Stimulated activated CD4-positive, alpha-beta T cell treated with anti-CD3 and anti-CD28 coated beads, Interleukin-1b, Interleukin-23, amount 100 ng/mL, for 1 hour (primary cell): ENCODE measurements around the gene LMOD1.

Experiments
- DNase-seq, 2 donors: peaks; one replicate each; pipeline ENCODE4 v3.0.0-alpha.2; 2020; ENCODE audit warnings: low read depth in 2 of 2

The LMOD1 gene

DNA sequence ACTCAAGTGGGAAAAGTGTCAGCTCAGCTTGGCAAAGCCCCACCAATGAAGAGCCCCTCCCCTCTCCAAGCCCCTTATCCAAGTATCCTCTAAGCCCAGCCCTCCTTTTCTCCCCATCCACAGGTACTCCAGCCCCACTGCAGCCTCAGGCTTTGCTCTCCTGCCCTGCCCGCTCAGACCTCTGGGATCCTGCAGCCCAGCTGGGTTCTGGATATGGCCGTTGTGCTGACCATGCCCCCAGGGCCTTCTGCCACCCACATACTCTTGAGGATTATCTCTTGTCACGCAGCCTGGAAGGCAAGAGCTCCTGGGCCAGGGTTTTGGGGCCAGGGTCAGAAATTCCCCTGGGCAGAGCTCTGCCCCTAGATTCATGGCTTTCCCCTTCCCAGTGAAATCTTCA, 52.9 kb downstream of the LMOD1 start:
- DNase-seq = no peak

DNA sequence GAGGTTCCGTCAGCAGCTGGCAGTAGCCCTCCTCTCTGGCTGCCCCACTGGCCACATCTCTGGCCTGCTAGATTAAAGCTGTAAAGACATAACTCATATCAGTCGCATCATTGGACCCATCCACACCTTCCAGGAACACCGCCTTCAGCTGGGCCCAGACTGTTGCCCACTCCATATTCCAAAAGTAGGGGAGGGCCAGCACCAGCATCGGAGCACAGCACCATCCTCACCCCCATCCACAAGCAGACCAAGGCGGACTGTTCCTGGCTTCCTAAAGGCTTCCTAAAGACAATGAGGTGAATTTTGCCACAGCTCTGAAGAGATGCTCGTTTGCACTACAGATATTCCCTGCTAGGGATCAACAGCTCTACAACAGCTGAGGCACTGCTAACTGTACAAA, 54.1 kb downstream of the LMOD1 start:
- DNase-seq = no peak

DNA sequence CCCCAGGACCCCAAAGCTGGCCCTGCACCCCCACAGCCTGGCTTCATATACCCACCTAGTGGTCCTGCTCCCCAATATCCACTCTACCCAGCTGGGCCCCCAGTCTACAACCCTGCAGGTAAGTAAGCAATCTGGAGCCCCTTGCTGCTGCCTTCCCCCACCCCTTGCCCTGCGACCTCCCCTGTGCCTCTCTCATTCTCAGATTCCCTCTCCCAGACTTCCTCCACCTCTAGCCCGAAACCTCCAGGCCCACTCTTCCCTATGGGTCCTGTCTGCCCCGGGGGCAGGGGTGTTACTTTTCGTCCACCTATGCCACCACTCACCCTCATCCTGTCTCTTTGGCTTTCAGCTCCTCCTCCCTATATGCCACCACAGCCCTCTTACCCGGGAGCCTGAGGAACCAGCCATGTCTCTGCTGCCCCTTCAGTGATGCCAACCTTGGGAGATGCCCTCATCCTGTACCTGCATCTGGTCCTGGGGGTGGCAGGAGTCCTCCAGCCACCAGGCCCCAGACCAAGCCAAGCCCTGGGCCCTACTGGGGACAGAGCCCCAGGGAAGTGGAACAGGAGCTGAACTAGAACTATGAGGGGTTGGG, 54.8 kb downstream of the LMOD1 start:
- DNase-seq = no peak

DNA sequence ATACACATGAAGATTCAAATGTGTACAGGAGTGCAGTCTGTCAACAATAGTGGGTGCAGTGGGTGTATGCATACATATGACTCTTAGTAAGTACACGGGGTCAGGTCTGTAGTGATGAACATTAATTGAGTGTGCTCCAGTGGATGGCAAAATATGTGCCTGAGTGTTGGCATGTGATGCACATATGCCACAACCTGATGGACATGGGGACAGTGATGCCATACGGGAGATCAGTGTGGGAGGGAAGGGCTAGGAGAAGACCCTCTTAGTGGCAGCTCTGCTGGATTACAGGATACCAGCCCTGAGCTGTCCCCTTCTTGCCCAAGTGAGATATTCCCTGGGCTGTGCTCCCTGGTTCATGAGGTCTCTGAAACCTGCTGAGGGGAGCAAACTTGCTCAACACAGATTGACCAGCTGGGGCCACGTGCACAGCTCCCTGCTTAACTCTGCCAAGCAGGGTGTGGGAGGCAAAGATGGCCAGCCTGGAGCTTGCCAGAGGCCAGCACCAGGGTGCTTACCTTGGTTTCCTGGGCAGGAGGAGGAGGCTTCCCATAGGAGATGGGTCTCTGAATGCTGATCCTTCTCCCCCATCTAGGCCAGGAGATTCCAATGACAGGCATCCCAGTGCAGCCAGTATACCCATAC, 55.4 kb downstream of the LMOD1 start:
- no peak for DNase-seq

DNA sequence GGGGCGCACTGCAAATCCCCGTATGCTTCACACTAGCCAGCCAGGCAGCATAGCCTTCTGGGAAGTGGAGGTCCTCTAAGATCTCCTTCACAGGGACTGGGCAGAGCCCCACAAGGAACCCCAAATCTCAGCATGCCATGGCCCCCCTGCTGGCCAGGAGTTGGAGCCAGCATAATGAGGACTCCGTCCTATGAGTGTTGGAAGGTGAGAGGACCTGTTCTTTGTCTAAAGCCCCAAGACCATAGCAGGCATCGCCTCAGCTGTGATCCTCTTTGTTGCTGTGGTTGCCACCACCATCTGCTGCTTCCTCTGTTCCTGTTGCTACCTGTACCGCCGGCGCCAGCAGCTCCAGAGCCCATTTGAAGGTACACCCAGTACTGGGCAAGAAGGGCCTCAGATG, 56.1 kb downstream of the LMOD1 start:
- DNase-seq = no peak

DNA sequence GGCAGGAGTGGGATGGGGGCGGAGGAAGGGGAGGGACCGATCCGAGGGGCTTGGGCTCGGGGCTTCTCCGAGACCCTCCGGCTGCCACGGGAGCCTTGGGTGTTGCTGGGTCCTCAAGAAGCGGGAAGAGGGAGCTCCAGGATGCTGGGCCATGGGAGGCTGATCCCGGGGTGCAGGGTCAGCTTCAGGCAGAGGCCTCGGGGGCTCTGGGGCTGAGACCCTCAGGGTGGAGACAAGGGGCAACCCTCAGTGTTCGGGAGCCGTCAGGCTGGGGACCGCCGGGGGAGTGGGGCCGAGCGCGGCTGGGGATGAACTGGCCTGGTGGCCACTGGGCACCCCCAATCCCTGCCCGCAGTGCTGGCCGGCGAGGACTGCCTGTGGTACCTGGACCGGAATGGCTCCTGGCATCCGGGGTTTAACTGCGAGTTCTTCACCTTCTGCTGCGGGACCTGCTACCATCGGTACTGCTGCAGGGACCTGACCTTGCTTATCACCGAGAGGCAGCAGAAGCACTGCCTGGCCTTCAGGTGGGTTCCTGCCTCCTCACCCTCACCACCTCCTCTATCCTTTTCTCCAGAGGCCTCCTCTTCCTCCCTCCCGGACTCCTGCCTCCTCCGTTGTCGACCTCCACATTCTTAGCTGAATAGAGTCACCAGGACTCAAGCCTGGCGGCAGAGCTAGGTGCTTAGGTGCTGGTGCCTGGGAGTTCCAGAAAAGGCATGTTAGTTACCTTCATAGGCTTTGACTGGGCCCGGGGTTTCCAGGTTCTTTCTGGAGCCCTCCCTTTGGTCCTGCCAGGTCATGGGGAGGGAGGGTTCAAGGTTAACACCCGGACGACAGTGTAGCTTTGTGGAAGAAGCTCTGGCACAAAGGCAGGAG, 57.0 kb downstream of the LMOD1 start:
- DNase-seq = no peak

DNA sequence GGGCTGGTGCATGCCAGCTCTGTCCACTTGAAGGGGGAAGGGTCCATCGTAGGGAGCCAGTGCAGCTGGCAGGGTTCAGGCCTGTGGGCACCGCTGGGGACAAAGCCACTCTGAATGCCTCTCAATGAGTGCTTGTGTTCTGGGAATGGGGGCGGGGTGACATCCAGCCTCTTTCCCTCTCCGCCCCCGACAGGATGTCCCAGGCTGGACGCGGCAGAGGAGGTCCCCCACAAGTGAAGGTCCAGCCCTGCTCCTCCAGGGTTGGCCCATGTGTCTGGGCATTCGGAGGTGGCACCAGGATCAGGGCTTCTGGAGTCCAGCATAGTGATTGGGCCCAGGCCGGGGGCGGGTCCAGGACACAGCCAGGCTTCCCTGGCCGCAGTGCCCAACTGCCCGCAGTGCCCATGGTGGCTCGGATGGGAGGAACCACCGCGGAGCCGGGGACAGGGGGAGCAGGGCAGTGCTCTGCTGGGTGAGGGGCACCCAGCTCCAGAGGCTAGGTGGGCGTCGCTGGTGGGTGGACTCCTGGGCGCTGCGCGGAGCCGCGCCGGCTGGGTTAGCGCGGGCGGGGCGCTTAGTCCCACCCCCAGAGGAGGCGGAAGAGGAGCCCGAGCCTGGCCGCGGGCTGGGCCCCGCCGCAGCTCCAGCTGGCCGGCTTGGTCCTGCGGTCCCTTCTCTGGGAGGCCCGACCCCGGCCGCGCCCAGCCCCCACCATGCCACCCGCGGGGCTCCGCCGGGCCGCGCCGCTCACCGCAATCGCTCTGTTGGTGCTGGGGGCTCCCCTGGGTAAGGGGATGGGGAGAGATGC, 57.9 kb downstream of the LMOD1 start, which contains the start of gene SHISA4:
Gene SHISA4 (plus strand): TSS at position 617 of the 808 bp plus-strand sequence. CDS start 97 bp downstream, at position 714.
- DNase-seq = no peak

DNA sequence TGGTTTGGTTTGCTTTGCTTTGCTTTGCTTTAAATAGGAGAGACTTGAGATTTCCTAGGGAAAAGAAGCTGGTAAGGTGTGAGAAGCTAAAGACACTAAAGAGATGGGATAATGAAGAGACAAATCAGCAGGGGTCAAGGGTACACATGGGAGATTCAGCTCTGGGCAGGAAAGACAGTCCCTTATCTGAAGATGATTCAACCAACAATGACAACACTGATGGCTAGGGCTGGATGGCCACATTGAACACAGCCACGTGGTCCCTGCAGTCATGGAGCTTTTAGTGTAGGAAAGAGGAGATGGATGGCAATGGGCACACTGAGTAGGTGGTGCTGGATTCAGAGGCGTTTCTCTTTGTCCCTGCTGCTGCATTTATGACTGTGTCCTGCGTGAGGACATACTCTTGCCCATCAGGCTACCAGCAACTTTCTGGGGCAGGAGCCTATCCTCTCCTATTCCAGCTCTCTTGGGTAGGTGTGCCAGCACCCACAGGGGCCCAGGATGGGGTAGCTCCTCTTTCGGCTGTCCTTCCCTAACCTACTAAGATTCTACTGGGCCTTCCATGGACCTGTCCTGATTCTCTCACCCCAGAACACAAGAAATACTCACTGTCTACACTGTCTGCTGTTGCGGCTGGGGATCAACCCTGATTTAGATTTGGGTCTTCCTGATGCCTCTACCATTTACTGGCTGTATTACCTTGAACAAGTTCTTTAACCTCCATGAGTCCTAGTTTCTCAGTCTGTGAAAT, 59.1 kb downstream of the LMOD1 start:
- no peak for DNase-seq

DNA sequence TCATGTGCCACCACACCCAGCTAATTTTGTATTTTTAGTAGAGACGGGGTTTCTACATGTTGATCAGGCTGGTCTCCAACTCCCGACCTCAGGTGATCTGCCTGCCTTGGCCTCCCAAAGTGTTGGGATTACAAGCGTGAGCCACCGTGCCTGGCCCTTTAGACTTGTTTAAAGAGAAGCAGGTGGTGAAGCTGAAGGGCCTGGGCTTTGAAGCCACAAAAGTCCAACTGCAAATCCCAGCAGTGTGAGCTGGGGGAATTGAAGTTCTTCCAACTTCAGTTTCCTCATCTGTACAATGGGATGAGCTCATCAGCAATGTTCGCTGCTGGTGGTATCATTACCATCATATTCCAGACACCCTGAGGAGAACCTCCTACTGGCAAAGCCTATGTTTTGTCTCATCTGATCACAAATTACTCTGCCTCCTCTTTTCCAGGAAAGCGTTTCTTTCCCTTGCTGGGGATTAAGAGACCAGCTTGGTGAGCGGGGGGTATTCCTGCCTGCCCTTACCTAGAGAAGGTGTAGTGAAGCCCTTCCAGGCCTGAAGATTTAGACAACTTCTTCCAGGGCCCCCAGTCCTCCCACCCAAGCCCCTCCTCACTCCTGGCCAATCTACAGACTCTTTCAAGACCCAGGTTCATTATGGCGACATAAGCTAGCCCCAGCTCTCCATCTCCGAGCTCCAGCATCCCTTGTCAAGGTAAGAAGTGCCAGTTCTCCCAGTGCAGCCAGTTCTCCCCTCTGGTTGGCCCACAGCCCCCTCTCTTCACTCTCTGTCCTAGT, 60.1 kb downstream of the LMOD1 start:
- no peak for DNase-seq

DNA sequence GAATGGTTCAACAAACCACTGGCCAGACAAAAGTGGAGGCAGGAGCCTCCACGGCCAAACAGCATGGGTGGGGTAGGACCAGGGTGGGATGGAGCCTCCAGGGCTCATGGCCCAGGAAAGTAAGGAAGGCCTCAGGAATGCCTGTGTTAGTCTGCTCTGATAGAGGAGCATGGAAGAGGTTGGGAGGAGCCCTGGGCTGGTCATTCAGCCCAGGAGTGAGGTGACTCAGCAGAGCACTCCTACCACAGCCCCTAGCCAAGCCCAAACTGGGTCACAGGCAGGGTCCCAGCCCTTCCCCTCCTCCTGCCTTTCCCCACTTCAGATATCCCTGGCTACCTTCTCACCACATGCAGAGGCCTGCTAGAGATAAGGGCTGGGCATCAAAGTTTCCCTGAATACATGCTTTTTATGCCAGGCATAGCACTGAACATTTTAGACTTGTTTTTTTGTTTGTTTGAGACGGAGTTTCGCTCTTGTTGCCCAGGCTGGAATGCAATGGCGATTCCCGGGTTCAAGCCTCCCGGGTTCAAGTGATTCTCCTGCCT, 60.7 kb downstream of the LMOD1 start:
- DNase-seq = no peak

DNA sequence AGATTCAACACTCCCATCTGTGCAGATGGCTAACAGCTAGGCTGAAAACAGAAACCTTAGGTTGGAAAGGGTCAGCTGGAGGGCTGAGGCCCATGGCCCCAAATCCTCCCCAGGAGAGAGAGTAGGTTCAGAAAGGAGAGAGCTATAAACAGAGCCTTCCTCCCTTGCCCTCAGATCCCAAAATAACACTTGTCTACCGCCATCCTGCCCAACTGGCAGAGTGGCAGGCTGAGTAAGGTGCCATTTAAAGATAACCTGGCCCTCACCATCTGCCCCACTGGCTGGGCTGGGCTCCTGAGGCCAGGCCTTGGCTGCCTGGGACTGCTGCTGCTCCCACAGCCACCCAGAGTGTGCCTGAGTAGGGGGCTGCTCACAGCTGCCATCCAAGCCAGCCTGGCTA, 61.9 kb downstream of the LMOD1 start:
- no peak for DNase-seq

DNA sequence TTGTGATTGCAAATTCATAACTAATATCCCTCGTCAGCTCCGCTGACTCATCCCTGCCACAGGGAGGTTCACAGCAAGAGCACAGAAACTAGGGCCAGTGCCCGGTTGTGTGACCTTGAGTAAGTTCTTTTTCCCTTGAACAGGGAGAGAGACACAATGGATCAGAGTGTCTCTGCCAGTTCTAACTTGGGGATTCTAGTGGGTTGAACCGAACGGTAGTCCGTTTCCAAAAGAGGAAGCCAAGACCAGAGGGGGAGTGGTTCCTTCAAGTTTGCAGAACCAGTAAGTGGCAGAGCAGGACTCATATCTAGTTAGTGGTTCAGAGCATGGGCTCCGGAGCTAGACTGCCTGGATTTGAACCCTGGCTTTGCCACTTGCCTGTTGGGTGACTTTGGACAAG, 62.6 kb downstream of the LMOD1 start:
- no peak for DNase-seq

DNA sequence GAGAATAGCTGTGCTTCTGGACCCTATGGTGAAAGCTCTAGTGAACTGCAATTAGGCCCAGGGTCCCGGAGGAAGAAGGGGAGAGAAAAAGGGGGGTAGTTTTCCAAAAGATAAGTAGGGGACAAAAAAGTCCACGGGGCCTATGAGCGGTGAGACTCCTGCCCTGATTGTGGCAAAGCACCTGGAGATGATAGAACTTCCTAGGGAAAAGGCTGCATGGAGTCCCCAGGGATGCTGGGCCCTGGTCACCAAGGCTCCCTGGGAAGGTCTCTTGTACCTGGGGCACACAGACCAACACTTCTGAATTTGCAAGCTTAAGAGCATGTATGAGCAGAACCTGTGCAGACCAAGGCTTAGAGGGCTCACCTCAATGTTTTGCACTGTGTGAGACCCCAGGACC, 63.1 kb downstream of the LMOD1 start:
- DNase-seq = no peak

DNA sequence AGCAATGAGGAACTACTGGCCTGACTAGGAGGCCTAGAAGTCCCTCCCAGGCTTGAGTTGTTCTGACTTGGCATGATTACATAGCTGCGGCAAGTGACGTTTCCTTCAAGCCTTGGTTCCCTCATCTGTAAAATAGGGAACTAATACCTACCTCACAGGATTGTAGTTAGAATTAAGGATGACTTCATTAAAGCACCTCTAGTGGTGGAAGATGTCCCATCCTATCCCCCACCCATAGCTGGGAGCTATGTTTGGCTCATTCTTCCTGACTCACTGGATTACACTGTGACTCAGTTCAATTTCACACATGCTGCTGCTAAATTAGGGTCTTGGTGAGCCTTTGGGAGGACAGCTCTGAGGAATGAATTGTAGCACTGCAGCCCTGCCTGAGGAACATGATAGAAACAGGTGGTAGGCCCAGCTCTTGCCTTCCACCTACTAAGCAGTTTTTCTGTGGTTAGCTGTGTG, 63.6 kb downstream of the LMOD1 start:
- DNase-seq = no peak

DNA sequence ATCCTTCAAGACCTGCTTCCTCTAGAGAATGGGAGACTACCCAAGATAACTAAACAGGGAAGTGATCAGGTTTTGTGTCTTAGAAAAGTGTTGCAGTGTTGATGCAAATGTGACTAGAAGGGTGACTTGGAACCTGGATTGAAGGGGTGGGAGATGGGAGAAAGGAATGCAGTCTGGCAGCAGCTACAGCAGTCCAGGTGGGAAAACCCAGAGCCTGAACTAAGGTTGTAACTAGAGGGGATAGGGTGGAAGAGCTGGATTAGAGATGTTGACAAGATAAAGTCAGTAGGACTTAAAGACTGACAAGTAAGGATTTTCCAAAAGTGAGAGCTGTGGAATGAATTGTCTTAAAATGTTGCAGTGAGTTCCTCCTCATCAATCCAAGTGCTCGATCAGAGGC, 64.7 kb downstream of the LMOD1 start:
- DNase-seq = no peak

DNA sequence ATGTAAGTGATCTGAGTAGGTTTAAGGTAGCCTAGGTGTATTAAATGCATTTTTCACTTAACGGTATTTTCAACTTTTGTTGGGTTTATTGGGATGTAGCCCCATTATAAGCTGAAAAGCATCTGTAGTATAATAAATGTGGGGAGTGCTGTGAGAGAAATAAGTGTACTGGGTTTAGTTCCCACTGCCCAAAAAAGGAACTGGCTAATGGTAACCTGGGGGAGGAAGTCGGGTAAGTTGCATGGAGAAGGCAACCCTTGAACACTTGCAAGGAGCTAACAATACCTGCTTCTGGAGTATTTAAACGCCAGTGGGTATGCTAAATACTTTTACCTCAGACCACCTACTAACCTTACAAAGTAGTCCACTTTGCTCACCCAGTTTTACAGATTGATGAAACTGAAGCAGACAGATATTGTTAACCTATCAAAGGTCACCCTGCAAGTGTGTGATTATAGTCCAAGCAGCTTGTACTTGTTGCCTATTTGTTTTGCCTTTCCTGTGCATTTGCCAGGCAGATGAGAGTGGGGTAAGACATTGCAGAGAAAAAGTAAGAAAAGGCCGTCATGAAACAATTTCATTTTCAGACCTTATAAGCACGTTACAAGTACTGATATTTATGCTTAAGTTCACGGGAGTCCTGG, 65.3 kb downstream of the LMOD1 start:
- no peak for DNase-seq

DNA sequence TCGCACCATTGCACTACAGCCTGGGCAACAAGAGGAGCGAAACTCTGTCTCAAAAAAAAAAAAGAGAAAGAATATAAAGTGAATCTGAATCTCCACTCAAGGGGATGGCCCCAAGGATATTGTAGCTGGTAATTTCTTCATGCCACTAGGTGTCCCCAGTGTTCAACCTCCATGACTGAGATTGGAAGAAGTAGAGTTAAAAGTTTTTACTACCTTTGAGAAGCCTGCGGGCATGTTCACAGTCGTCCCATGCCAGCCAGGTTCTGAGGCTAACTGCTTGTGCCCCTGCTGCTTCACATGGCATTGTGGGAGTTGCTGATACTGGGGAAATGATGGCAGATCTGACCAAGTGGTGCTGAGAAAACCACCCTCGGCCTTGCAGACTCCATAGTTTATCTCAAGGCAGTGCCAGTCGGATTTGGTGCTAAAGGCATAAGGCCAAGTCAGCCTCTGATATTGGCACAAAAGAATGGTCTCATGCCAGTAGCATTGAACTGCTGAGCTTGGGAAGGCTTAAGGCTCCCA, 68.4 kb downstream of the LMOD1 start:
- DNase-seq = no peak

DNA sequence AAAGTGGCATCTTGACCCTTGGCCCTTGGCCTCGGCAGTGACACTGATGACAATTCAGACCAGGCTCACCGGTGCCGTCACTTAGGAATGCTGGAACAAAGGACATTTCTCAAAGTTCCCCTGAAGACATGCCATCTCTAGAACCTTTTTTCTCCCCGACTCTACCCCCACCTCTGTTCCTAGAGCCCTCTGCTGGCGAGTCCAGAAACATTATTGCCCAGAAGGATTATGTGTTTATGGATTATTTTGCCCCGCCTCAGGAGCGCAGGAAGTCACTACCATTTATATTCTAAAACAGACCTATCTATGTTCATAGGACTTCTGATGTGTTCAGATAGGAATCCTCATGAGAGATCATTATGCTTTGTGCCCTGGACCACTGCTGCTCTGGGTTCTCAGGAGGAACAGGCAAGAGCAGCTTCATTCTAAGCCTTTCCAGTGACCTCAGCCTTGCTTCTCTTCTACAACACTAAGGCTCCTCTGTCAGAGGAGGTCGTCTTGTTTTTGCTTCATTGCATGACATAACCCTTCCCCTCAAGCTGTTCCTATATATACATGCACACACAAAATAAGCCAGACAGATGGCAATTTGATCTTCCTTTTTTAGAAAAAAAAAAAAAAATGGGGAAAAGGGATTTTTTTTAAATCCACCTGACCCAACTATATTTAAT, 70.1 kb downstream of the LMOD1 start:
- DNase-seq = no peak

DNA sequence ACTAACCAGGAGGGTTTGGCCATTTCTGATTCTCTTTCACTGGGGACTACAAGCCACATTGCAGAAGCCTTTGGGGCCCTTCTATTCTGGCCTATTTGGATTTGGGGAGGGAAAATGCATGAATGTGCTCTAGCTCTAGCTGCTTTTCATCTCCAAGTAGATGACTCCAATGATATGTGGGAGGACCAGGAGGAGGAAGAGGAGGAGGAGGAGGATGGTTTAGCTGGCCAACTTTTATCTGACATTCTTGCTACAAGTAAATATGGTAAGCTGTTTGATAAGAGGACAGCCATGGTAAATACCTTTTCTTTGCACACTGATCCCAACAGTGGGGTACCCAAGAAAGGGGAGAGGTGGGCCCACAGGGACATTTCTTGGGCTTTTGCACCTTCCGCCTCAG, 71.7 kb downstream of the LMOD1 start:
- no peak for DNase-seq
